Measurements from ENCODE around the gene UGCG. TPM values are rescaled to one million over a fixed set of nuclear protein-coding genes. Genes with fewer than 3 reads are reported as not detected.
"Not testable (repeated sequence)": the region's sequence is repeated elsewhere in the genome, so short reads cannot be mapped to it uniquely, and the experiment has no call there.

Gene UGCG
- polyA plus RNA-seq (ENCODE audit: insufficient read length): 31.0 TPM

GRCh38 chr9:111895996-111896941, at the start of gene UGCG:
TSS of gene UGCG (plus strand) at chr9:111896814. CDS start at chr9:111897216, 402 bp downstream.
- DNase-seq (ENCODE audit: low read depth): peak; percentile 76

GRCh38 chr9:111851553-111851952, 45.1 kb upstream of the UGCG start:
- no peak for DNase-seq (ENCODE audit: low read depth)

- DNase-seq (ENCODE audit: low read depth): no peak
Observed at GRCh38 chr9:111852291-111852690, 44.3 kb upstream of the UGCG start.

- DNase-seq (ENCODE audit: low read depth): no peak
Observed at GRCh38 chr9:111853450-111853827, 43.2 kb upstream of the UGCG start.

- no peak for DNase-seq (ENCODE audit: low read depth)
Observed at GRCh38 chr9:111854799-111855198, 41.8 kb upstream of the UGCG start.

GRCh38 chr9:111857555-111858211, 38.9 kb upstream of the UGCG start:
- no peak for DNase-seq (ENCODE audit: low read depth)

- no peak for DNase-seq (ENCODE audit: low read depth)
Observed at GRCh38 chr9:111860443-111860842, 36.2 kb upstream of the UGCG start.

GRCh38 chr9:111863636-111864035, 33.0 kb upstream of the UGCG start:
- DNase-seq (ENCODE audit: low read depth): no peak

GRCh38 chr9:111866976-111867375, 29.6 kb upstream of the UGCG start:
- DNase-seq (ENCODE audit: low read depth): no peak

GRCh38 chr9:111868475-111868874, 28.1 kb upstream of the UGCG start:
- no peak for DNase-seq (ENCODE audit: low read depth)

GRCh38 chr9:111870774-111871498, 25.7 kb upstream of the UGCG start:
- no peak for DNase-seq (ENCODE audit: low read depth)

- no peak for DNase-seq (ENCODE audit: low read depth)
Observed at GRCh38 chr9:111871499-111871855, 25.1 kb upstream of the UGCG start.

GRCh38 chr9:111872886-111873285, 23.7 kb upstream of the UGCG start:
- no peak for DNase-seq (ENCODE audit: low read depth)

- DNase-seq (ENCODE audit: low read depth): no peak
Observed at GRCh38 chr9:111873901-111874300, 22.7 kb upstream of the UGCG start.

- DNase-seq (ENCODE audit: low read depth): no peak
Observed at GRCh38 chr9:111874500-111874899, 22.1 kb upstream of the UGCG start.

GRCh38 chr9:111875291-111875690, 21.3 kb upstream of the UGCG start:
- not testable (repeated sequence) for DNase-seq (ENCODE audit: low read depth)

- not testable (repeated sequence) for DNase-seq (ENCODE audit: low read depth)
Observed at GRCh38 chr9:111875691-111876090, 20.9 kb upstream of the UGCG start.

GRCh38 chr9:111876179-111876578, 20.4 kb upstream of the UGCG start:
- no peak for DNase-seq (ENCODE audit: low read depth)

- no peak for DNase-seq (ENCODE audit: low read depth)
Observed at GRCh38 chr9:111877420-111877819, 19.2 kb upstream of the UGCG start.

- DNase-seq (ENCODE audit: low read depth): no peak
Observed at GRCh38 chr9:111878946-111879345, 17.7 kb upstream of the UGCG start.

- DNase-seq (ENCODE audit: low read depth): no peak
Observed at GRCh38 chr9:111886983-111887718, 9.5 kb upstream of the UGCG start.

- DNase-seq (ENCODE audit: low read depth): no peak
Observed at GRCh38 chr9:111890334-111890733, 6.3 kb upstream of the UGCG start.
